ENCODE results near the gene MTUS2. TPM values are rescaled to one million over a fixed set of nuclear protein-coding genes. Genes with fewer than 3 reads are reported as not detected.
A peak's percentile ranks its signal among the peaks of the same experiment; 100 is the strongest.

MTUS2 gene
- total RNA-seq, 1 experiment from 2014 or later = 0.17 TPM

- no peak overlapping the region for H3K4me3 ChIP-seq (ENCODE audit: insufficient read depth, low read depth, low read length)
- no peaks in the 10 kb centered on the region for H3K36me3 ChIP-seq (replicated peaks; ENCODE audit: control insufficient read depth, insufficient read depth, low read length)
- no peak for DNase-seq
- H3K27me3 ChIP-seq (ENCODE audit: control insufficient read depth, insufficient read depth, low read length) = no peaks in the 10 kb centered on the region
Measured at GRCh38 chr13:29457299-29457698, 637.2 kb downstream of the MTUS2 start.

GRCh38 chr13:29458419-29458818, 638.3 kb downstream of the MTUS2 start:
- Histone ChIP-seq H3K4me3 (ENCODE audit: insufficient read depth, low read depth, low read length) (no peak overlapping the region), H3K36me3 (replicated peaks; ENCODE audit: control insufficient read depth, insufficient read depth, low read length) (no peaks in the 10 kb centered on the region), H3K27me3 (ENCODE audit: control insufficient read depth, insufficient read depth, low read length) (no peaks in the 10 kb centered on the region)
- DNase-seq = no peak

GRCh38 chr13:29459813-29460355, 639.7 kb downstream of the MTUS2 start:
- Histone ChIP-seq H3K4me3 (ENCODE audit: insufficient read depth, low read depth, low read length) (no peak overlapping the region), H3K27me3 (ENCODE audit: control insufficient read depth, insufficient read depth, low read length) (no peaks in the 10 kb centered on the region), H3K36me3 (replicated peaks; ENCODE audit: control insufficient read depth, insufficient read depth, low read length) (no peaks in the 10 kb centered on the region)
- DNase-seq = no peak

- no peaks in the 10 kb centered on the region for H3K27me3 ChIP-seq (ENCODE audit: control insufficient read depth, insufficient read depth, low read length)
- DNase-seq = no peak
- H3K4me3 ChIP-seq (ENCODE audit: insufficient read depth, low read depth, low read length) = no peak overlapping the region
- no peaks in the 10 kb centered on the region for H3K36me3 ChIP-seq (replicated peaks; ENCODE audit: control insufficient read depth, insufficient read depth, low read length)
Measured at GRCh38 chr13:29464105-29464679, 644.1 kb downstream of the MTUS2 start.

GRCh38 chr13:29465741-29466293, 645.7 kb downstream of the MTUS2 start:
- H3K4me3 ChIP-seq (ENCODE audit: insufficient read depth, low read depth, low read length) = no peak overlapping the region
- no peak for DNase-seq
- H3K36me3 ChIP-seq (replicated peaks; ENCODE audit: control insufficient read depth, insufficient read depth, low read length) = no peaks in the 10 kb centered on the region
- H3K27me3 ChIP-seq (ENCODE audit: control insufficient read depth, insufficient read depth, low read length) = no peaks in the 10 kb centered on the region

GRCh38 chr13:29471551-29471950, 651.4 kb downstream of the MTUS2 start:
- no peaks in the 10 kb centered on the region for H3K27me3 ChIP-seq (ENCODE audit: control insufficient read depth, insufficient read depth, low read length)
- no peaks in the 10 kb centered on the region for H3K36me3 ChIP-seq (replicated peaks; ENCODE audit: control insufficient read depth, insufficient read depth, low read length)
- H3K4me3 ChIP-seq (ENCODE audit: insufficient read depth, low read depth, low read length) = no peak overlapping the region
- DNase-seq = no peak

GRCh38 chr13:29472332-29472961, 652.3 kb downstream of the MTUS2 start:
- H3K27me3 ChIP-seq (ENCODE audit: control insufficient read depth, insufficient read depth, low read length) = no peaks in the 10 kb centered on the region
- H3K4me3 ChIP-seq (ENCODE audit: insufficient read depth, low read depth, low read length) = no peak overlapping the region
- DNase-seq = peak; percentile 77
- H3K36me3 ChIP-seq (replicated peaks; ENCODE audit: control insufficient read depth, insufficient read depth, low read length) = no peaks in the 10 kb centered on the region

- H3K27me3 ChIP-seq (ENCODE audit: control insufficient read depth, insufficient read depth, low read length) = no peaks in the 10 kb centered on the region
- no peak overlapping the region for H3K4me3 ChIP-seq (ENCODE audit: insufficient read depth, low read depth, low read length)
- H3K36me3 ChIP-seq (replicated peaks; ENCODE audit: control insufficient read depth, insufficient read depth, low read length) = no peaks in the 10 kb centered on the region
- DNase-seq = no peak
Measured at GRCh38 chr13:29473166-29473565, 653.0 kb downstream of the MTUS2 start.

GRCh38 chr13:29474991-29475390, 654.9 kb downstream of the MTUS2 start:
- Histone ChIP-seq H3K36me3 (replicated peaks; ENCODE audit: control insufficient read depth, insufficient read depth, low read length) (no peaks in the 10 kb centered on the region), H3K4me3 (ENCODE audit: insufficient read depth, low read depth, low read length) (no peak overlapping the region), H3K27me3 (ENCODE audit: control insufficient read depth, insufficient read depth, low read length) (no peaks in the 10 kb centered on the region)
- DNase-seq = no peak

- no peak for DNase-seq
- Histone ChIP-seq H3K27me3 (ENCODE audit: control insufficient read depth, insufficient read depth, low read length) (no peaks in the 10 kb centered on the region), H3K36me3 (replicated peaks; ENCODE audit: control insufficient read depth, insufficient read depth, low read length) (no peaks in the 10 kb centered on the region), H3K4me3 (ENCODE audit: insufficient read depth, low read depth, low read length) (no peak overlapping the region)
Measured at GRCh38 chr13:29476046-29476445, 655.9 kb downstream of the MTUS2 start.

- H3K36me3 ChIP-seq (replicated peaks; ENCODE audit: control insufficient read depth, insufficient read depth, low read length) = no peaks in the 10 kb centered on the region
- no peak overlapping the region for H3K4me3 ChIP-seq (ENCODE audit: insufficient read depth, low read depth, low read length)
- DNase-seq = no peak
- H3K27me3 ChIP-seq (ENCODE audit: control insufficient read depth, insufficient read depth, low read length) = no peaks in the 10 kb centered on the region
Measured at GRCh38 chr13:29479716-29480492, 659.8 kb downstream of the MTUS2 start.

GRCh38 chr13:29480893-29481525, 660.9 kb downstream of the MTUS2 start:
- no peaks in the 10 kb centered on the region for H3K27me3 ChIP-seq (ENCODE audit: control insufficient read depth, insufficient read depth, low read length)

GRCh38 chr13:29481603-29482002, 661.5 kb downstream of the MTUS2 start:
- H3K4me3 ChIP-seq (ENCODE audit: insufficient read depth, low read depth, low read length) = no peak overlapping the region
- no peaks in the 10 kb centered on the region for H3K27me3 ChIP-seq (ENCODE audit: control insufficient read depth, insufficient read depth, low read length)
- no peak for DNase-seq
- H3K36me3 ChIP-seq (replicated peaks; ENCODE audit: control insufficient read depth, insufficient read depth, low read length) = no peaks in the 10 kb centered on the region

More at GRCh38 chr13:29480893-29481525, 660.9 kb downstream of the MTUS2 start:
- no peak for DNase-seq
- Histone ChIP-seq H3K36me3 (replicated peaks; ENCODE audit: control insufficient read depth, insufficient read depth, low read length) (no peaks in the 10 kb centered on the region), H3K4me3 (ENCODE audit: insufficient read depth, low read depth, low read length) (no peak overlapping the region)

GRCh38 chr13:29482504-29482903, 662.4 kb downstream of the MTUS2 start:
- no peak for DNase-seq
- no peaks in the 10 kb centered on the region for H3K36me3 ChIP-seq (replicated peaks; ENCODE audit: control insufficient read depth, insufficient read depth, low read length)
- H3K4me3 ChIP-seq (ENCODE audit: insufficient read depth, low read depth, low read length) = no peak overlapping the region
- H3K27me3 ChIP-seq (ENCODE audit: control insufficient read depth, insufficient read depth, low read length) = no peaks in the 10 kb centered on the region

All from H7 (cell line).